Natural killer cell (primary cell): Measurements from ENCODE around the gene TUFT1. TPM values are rescaled to one million over a fixed set of nuclear protein-coding genes. Genes with fewer than 3 reads are reported as not detected.

Experiments used
- ATAC-seq, 3 donors: fragments of 150-1000 bp in 2 of 3; fragments of 200-7000 bp in 1 of 3; cut with Tn5 transposase; 1 replicate in 1 of 3; 2 replicates in 2 of 3; pipeline ENCODE4 v1.10.0; 2021; ENCODE audit warnings: mild to moderate bottlenecking in 2 of 3, moderate library complexity in 2 of 3
- DNase-seq, 2 donors: peaks; one replicate each; pipeline versions ENCODE4 v3.0.0 to v3.0.0-alpha.2; 2013 to 2021; ENCODE audit warnings: mixed read lengths in 1 of 2
- H3K27ac ChIP-seq: one replicate; pipeline ENCODE4 v1.5.1; 2013; ENCODE audit warnings: mild to moderate bottlenecking, low read length
- H3K27me3 ChIP-seq: one replicate; pipeline ENCODE4 v1.6.1; 2013; ENCODE audit warnings: low read length; ENCODE audit not compliant: control insufficient read depth, insufficient read depth
- H3K36me3 ChIP-seq: one replicate; pipeline ENCODE4 v1.6.1; 2013; ENCODE audit warnings: low read length; ENCODE audit not compliant: control insufficient read depth, insufficient read depth
- H3K4me1 ChIP-seq: one replicate; pipeline ENCODE4 v1.6.1; 2013; ENCODE audit warnings: low read length; ENCODE audit not compliant: control insufficient read depth, insufficient read depth
- H3K4me3 ChIP-seq: one replicate; pipeline ENCODE4 v1.5.1; 2013; ENCODE audit warnings: low read length
- H3K9me3 ChIP-seq: one replicate; pipeline ENCODE4 v1.6.1; 2013; ENCODE audit warnings: low read length; ENCODE audit not compliant: control insufficient read depth, insufficient read depth
- H3K27ac Mint-ChIP-seq, 2 donors: one replicate each; pipeline ENCODE4 v1.8.0; 2022; ENCODE audit warnings: mild to moderate bottlenecking in 2 of 2, mixed read lengths in 2 of 2, moderate library complexity in 1 of 2
- H3K27me3 Mint-ChIP-seq, 2 donors: one replicate each; pipeline ENCODE4 v1.8.0; 2022; ENCODE audit warnings: low read depth in 2 of 2, mixed read lengths in 2 of 2
- H3K36me3 Mint-ChIP-seq: one replicate; pipeline ENCODE4 v1.8.0; 2022; ENCODE audit warnings: mixed read lengths
- H3K4me1 Mint-ChIP-seq, 2 donors: one replicate each; pipeline ENCODE4 v1.8.0; 2022; ENCODE audit warnings: mixed read lengths in 2 of 2
- H3K4me3 Mint-ChIP-seq: one replicate; pipeline ENCODE4 v1.8.0; 2022; ENCODE audit warnings: mild to moderate bottlenecking, moderate library complexity, mixed read lengths
- H3K9me3 Mint-ChIP-seq, 2 donors: one replicate each; pipeline ENCODE4 v1.8.0; 2022; ENCODE audit warnings: mixed read lengths in 2 of 2
- WGBS: methylation state at CpG from one replicate; pipeline ENCODE4 v1.1.7; 2013; ENCODE audit warnings: missing lambda C conversion rate; ENCODE audit not compliant: insufficient coverage; 5-methylcytosine and 5-hydroxymethylcytosine counted together
- intact Hi-C: fragments of 100-400 bp; cut with micrococcal nuclease; formaldehyde crosslinking; loops from one replicate; pipeline ENCODE4 v1.14.2; 2022
- total RNA-seq, 4 donors: library from RNA; stranded (reverse); fragments of 120-200 nt in 1 of 4; gene quantifications; one replicate each; pipeline versions ENCODE4 v1.2.3 to v1.2.4, GENCODE V29; 2013 to 2022
- TF ChIP-seq, protein P1 (sequence below): fragments of 200-600 bp; IDR thresholded peaks from one replicate; pipeline ENCODE4 v1.8.0; 2022; ENCODE audit warnings: antibody characterized with exemption

The TUFT1 gene
- total RNA-seq, 3 donors from 2014 or later (not counting 1 experiment from before 2014, with no cell fraction given), result 4.6 to 7.2 (median 5.0) TPM

DNA sequence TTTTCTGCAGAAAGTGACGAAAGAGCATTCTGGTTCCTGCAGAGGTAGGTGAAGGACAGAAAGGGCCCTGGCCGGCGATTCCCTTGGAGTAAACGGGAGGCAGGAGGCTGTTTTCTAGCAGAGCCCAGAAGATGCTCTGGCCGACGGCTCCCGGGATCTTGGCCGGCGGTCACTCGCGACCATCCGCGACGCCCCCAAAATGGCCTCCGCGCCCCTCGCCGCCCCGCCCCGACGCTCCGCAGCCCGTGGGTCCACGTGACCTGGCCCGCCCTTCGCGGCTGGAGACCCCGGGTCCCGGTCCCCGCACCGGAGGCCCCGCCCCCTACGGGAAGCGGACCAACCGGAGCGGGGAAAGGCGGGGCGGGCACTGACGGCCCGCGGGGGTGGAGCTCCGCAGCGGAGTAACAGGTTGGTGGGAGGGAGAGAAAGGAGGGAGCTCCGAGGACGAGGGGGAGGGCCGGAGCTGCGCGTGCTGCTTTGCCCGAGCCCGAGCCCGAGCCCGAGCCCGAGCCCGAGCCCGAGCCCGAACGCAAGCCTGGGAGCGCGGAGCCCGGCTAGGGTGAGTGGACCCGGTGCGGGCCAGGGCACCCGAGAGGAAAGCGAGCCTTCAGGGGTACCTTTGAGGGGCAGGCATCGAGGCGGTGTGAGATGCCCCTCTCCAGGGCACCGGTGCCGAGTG lies 29.0 kb upstream of the TUFT1 start, which contains the start of gene CGN:
Gene CGN, plus strand, starts transcription at position 431 of the 679 bp plus-strand sequence. CDS start 7,133 bp downstream, outside the sequence.
- ATAC-seq, result peak; percentile 97 to 98 (median 98)
- H3K27ac ChIP-seq, result peak within 1 kb of the TSS; percentile 2
- Mint-ChIP-seq H3K9me3 (no peaks in the 10 kb centered on the region), H3K4me1 (peaks cover 8 to 19% of the 10 kb centered on the region in 2 donors), H3K36me3 (no peaks in the 10 kb centered on the region), H3K27me3 (peaks cover 0 to 4% of the 10 kb centered on the region in 2 donors), H3K4me3 (peak within 1 kb of the TSS; percentile 98), H3K27ac (peak within 1 kb of the TSS; percentile 69 to 85)
- intact Hi-C loops, result loop anchor here (1.0 kb wide), 1 partner anchor 29 kb away; the partner anchor contains the start of gene TUFT1
- DNase-seq, result peak; percentile 80 to 93
- H3K27me3 ChIP-seq, result no peaks in the 10 kb centered on the region
- H3K36me3 ChIP-seq, result no peaks in the 10 kb centered on the region
- no peaks in the 10 kb centered on the region for H3K9me3 ChIP-seq
- TF ChIP-seq, protein P1, sequence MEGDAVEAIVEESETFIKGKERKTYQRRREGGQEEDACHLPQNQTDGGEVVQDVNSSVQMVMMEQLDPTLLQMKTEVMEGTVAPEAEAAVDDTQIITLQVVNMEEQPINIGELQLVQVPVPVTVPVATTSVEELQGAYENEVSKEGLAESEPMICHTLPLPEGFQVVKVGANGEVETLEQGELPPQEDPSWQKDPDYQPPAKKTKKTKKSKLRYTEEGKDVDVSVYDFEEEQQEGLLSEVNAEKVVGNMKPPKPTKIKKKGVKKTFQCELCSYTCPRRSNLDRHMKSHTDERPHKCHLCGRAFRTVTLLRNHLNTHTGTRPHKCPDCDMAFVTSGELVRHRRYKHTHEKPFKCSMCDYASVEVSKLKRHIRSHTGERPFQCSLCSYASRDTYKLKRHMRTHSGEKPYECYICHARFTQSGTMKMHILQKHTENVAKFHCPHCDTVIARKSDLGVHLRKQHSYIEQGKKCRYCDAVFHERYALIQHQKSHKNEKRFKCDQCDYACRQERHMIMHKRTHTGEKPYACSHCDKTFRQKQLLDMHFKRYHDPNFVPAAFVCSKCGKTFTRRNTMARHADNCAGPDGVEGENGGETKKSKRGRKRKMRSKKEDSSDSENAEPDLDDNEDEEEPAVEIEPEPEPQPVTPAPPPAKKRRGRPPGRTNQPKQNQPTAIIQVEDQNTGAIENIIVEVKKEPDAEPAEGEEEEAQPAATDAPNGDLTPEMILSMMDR, result no peak
- WGBS, result under 1% methylated on average over 68 of the region's 68 CpGs
- peaks cover 23% of the 10 kb centered on the region for H3K4me1 ChIP-seq
- H3K4me3 ChIP-seq, result peak within 1 kb of the TSS; percentile 72

DNA sequence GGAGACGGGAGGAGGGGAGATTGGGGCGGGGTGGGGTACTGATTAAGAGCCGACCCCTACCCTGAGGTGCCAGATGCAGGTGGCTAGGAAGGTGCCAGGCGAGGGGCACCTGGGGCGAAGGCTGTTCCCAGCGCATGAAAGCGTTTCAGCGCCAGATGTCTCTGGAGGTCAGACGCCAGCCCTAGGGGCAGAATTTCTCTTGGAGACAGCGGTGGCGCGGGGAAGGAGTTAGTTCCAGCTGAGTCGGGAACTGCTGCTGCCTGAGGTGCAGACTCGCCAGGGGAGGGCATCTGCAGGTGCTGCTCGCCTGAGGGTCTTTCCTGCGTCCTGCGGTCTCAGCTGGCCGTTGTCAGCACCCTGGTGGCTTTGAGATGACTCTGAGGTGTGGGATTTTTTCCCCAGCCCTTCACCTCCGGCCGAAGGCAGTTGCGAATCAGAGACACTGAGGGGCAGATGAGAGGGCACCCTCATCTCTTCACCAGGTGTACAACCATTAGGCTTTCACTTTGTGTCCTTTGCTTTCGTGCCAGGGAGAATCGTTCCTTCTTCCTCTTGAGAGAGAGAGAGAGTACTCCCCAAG lies 28.4 kb upstream of the TUFT1 start:
- WGBS, result under 1% methylated on average over 21 of the region's 23 CpGs
- H3K27me3 Mint-ChIP-seq, result peaks cover 0 to 4% of the 10 kb centered on the region in 2 donors
- Histone ChIP-seq H3K9me3 (no peaks in the 10 kb centered on the region), H3K27ac (no peak overlapping the region), H3K4me1 (peaks cover 23% of the 10 kb centered on the region), H3K4me3 (peak overlapping the region; percentile 72), H3K36me3 (no peaks in the 10 kb centered on the region), H3K27me3 (no peaks in the 10 kb centered on the region)
- H3K27ac Mint-ChIP-seq, result peak overlapping the region in 1 of 2 donors; percentile 85
- no peaks in the 10 kb centered on the region for H3K36me3 Mint-ChIP-seq
- H3K4me1 Mint-ChIP-seq, result peaks cover 8 to 19% of the 10 kb centered on the region in 2 donors
- TF ChIP-seq, protein P1, result no peak
- intact Hi-C loops, result loop anchor here (1.0 kb wide), 1 partner anchor 29 kb away; the partner anchor contains the start of gene TUFT1
- H3K4me3 Mint-ChIP-seq, result peak overlapping the region; percentile 83
- no peaks in the 10 kb centered on the region for H3K9me3 Mint-ChIP-seq
- ATAC-seq, result peak; percentile 14 to 33 (median 17)
- peak; percentile 29 to 53 for DNase-seq

DNA sequence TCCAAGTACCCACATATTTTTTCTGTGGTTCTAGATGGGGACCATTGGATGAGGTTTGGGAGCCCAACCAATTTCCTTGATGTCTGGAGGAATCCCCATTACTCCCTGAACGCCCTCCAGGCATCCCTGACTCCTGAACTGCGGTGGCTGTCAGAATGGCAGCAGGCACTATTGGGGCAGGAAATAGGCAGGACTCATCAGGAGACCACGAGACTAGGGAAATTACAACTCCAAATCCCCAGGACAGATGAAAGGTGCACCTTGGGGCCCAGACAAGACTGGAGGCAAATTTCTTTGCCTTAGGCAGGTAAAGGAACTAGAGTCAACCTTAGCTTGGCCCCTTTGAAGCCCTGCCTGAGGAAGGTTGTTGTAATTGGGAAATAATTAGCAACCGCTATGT lies 27.8 kb upstream of the TUFT1 start:
- Mint-ChIP-seq H3K27me3 (peaks cover 0 to 4% of the 10 kb centered on the region in 2 donors), H3K4me3 (peak overlapping the region; percentile 83), H3K9me3 (no peaks in the 10 kb centered on the region), H3K36me3 (no peaks in the 10 kb centered on the region), H3K4me1 (peaks cover 8 to 19% of the 10 kb centered on the region in 2 donors), H3K27ac (no peak overlapping the region)
- Histone ChIP-seq H3K4me3 (no peak overlapping the region), H3K27ac (no peak overlapping the region), H3K36me3 (no peaks in the 10 kb centered on the region), H3K27me3 (no peaks in the 10 kb centered on the region), H3K9me3 (no peaks in the 10 kb centered on the region), H3K4me1 (peaks cover 23% of the 10 kb centered on the region)
- intact Hi-C loops, result no loop called here
- DNase-seq, result peak in 1 of 2 donors; percentile 19
- ATAC-seq, result no peak
- 65% methylated on average over 4 of the region's 4 CpGs for WGBS
- TF ChIP-seq, protein P1, result no peak
